SU-DHL-6 (cell line): ENCODE results near the gene SCARF2.
"Not testable (repeated sequence)": the region's sequence is repeated elsewhere in the genome, so short reads cannot be mapped to it uniquely, and the experiment has no call there.

Source experiments
- H2AFZ ChIP-seq: fragments of 200-600 bp; sonication (generic); 2 replicates; pipeline ENCODE4 v1.6.1; 2014; ENCODE audit warnings: low read depth, mild to moderate bottlenecking, moderate library complexity, mixed read lengths, antibody characterized with exemption, low read length; ENCODE audit not compliant: severe bottlenecking
- H3F3A ChIP-seq: fragments of 200-600 bp; shearing (Covaris generic); 2 replicates; pipeline ENCODE4 v1.6.0; 2016; ENCODE audit warnings: antibody characterized with exemption, mild to moderate bottlenecking; ENCODE audit not compliant: insufficient read depth
- H3K27ac ChIP-seq: fragments of 200-600 bp; sonication (generic); 2 replicates; pipeline ENCODE4 v1.5.1; 2016; ENCODE audit warnings: low read depth, mild to moderate bottlenecking, low read length, moderate library complexity, mixed read lengths
- H3K27me3 ChIP-seq: fragments of 200-600 bp; sonication (generic), shearing (Covaris generic); 2 replicates; pipeline ENCODE4 v1.6.0; 2014; ENCODE audit warnings: mild to moderate bottlenecking, low read length
- H3K36me3 ChIP-seq: fragments of 200-600 bp; sonication (generic); 2 replicates; pipeline ENCODE4 v1.6.1; 2014; ENCODE audit warnings: mild to moderate bottlenecking, low read length, mixed read lengths
- H3K4me2 ChIP-seq: fragments of 300-600, 200-600 bp; shearing (Covaris generic), sonication (generic); 2 replicates; pipeline ENCODE4 v1.6.0; 2014; ENCODE audit warnings: low read length, low read depth, mild to moderate bottlenecking; ENCODE audit not compliant: poor library complexity, severe bottlenecking
- H3K4me3 ChIP-seq: fragments of 200-600 bp; sonication (generic); 2 replicates; pipeline ENCODE4 v1.5.1; 2014; ENCODE audit warnings: antibody characterized with exemption, low read length, mild to moderate bottlenecking, mixed read lengths; ENCODE audit not compliant: insufficient read depth, poor library complexity, severe bottlenecking
- H3K79me2 ChIP-seq: fragments of 200-600 bp; sonication (generic); 2 replicates; pipeline ENCODE4 v1.6.1; 2014; ENCODE audit warnings: mild to moderate bottlenecking, low read length, moderate library complexity; ENCODE audit not compliant: insufficient read depth
- H3K9ac ChIP-seq: fragments of 200-600 bp; sonication (generic); 2 replicates; pipeline ENCODE4 v1.7.0; 2014; ENCODE audit warnings: mild to moderate bottlenecking, low read length
- H3K9me2 ChIP-seq: fragments of 200-600 bp; sonication (generic); replicated peaks from 2 replicates; pipeline ENCODE4 v1.6.1; 2014; ENCODE audit warnings: low read length; ENCODE audit not compliant: insufficient read depth
- H3K9me3 ChIP-seq: fragments of 200-600 bp; sonication (generic); 2 replicates; pipeline ENCODE4 v1.6.1; 2014; ENCODE audit warnings: low read length, mixed read lengths; ENCODE audit not compliant: insufficient read depth
- H4K20me1 ChIP-seq: fragments of 200-600 bp; sonication (generic); 2 replicates; pipeline ENCODE4 v1.6.1; 2014; ENCODE audit warnings: low read depth, mild to moderate bottlenecking, antibody characterized with exemption, low read length, moderate library complexity, mixed read lengths
- EZH2phosphoT487 ChIP-seq: fragments of 200-600 bp; sonication (generic), shearing (Covaris generic); conservative IDR thresholded peaks from 2 replicates; pipeline ENCODE4 v1.6.1; 2018; ENCODE audit warnings: mild to moderate bottlenecking, antibody characterized with exemption, low read length, moderate library complexity, mixed read lengths
- TF ChIP-seq, protein P1 (sequence below): fragments of 200-600 bp; sonication (generic); IDR thresholded peaks from one replicate; pipeline ENCODE4 v1.5.1; 2017; ENCODE audit warnings: antibody characterized with exemption, mild to moderate bottlenecking, low read length, moderate library complexity; ENCODE audit not compliant: insufficient read depth, poor library complexity, severe bottlenecking

The SCARF2 gene

DNA sequence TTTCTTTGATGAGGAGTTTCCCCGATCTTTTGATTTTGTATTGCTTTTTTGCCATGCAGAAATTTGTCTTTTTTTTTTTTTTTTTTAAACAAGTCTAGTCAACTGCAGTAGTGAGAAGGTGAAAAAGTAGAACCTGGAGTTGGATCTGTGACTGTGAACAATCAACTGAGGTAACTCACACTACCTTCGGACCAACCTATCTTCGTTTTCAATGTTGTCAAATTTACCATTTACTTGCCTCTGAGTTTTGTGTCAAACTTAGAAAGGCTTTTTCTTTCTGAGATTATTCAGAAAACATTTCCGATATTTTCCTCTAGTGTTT is 37.5 kb upstream of the SCARF2 start:
- no peaks in the 10 kb centered on the region for H3K9me3 ChIP-seq
- H3K4me2 ChIP-seq = no peak overlapping the region
- H3K27me3 ChIP-seq = no peaks in the 10 kb centered on the region
- no peaks in the 10 kb centered on the region for H3K36me3 ChIP-seq
- H3K9me2 ChIP-seq = no peaks in the 10 kb centered on the region
- no peak for TF ChIP-seq EZH2phosphoT487
- TF ChIP-seq, protein P1, sequence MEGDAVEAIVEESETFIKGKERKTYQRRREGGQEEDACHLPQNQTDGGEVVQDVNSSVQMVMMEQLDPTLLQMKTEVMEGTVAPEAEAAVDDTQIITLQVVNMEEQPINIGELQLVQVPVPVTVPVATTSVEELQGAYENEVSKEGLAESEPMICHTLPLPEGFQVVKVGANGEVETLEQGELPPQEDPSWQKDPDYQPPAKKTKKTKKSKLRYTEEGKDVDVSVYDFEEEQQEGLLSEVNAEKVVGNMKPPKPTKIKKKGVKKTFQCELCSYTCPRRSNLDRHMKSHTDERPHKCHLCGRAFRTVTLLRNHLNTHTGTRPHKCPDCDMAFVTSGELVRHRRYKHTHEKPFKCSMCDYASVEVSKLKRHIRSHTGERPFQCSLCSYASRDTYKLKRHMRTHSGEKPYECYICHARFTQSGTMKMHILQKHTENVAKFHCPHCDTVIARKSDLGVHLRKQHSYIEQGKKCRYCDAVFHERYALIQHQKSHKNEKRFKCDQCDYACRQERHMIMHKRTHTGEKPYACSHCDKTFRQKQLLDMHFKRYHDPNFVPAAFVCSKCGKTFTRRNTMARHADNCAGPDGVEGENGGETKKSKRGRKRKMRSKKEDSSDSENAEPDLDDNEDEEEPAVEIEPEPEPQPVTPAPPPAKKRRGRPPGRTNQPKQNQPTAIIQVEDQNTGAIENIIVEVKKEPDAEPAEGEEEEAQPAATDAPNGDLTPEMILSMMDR = no peak
- no peaks in the 10 kb centered on the region for H4K20me1 ChIP-seq
- no peak overlapping the region for H3K27ac ChIP-seq
- no peak overlapping the region for H2AFZ ChIP-seq
- no peaks in the 10 kb centered on the region for H3K79me2 ChIP-seq
- H3K4me3 ChIP-seq = no peak overlapping the region
- H3K9ac ChIP-seq = no peak overlapping the region
- H3F3A ChIP-seq = no peaks in the 10 kb centered on the region

DNA sequence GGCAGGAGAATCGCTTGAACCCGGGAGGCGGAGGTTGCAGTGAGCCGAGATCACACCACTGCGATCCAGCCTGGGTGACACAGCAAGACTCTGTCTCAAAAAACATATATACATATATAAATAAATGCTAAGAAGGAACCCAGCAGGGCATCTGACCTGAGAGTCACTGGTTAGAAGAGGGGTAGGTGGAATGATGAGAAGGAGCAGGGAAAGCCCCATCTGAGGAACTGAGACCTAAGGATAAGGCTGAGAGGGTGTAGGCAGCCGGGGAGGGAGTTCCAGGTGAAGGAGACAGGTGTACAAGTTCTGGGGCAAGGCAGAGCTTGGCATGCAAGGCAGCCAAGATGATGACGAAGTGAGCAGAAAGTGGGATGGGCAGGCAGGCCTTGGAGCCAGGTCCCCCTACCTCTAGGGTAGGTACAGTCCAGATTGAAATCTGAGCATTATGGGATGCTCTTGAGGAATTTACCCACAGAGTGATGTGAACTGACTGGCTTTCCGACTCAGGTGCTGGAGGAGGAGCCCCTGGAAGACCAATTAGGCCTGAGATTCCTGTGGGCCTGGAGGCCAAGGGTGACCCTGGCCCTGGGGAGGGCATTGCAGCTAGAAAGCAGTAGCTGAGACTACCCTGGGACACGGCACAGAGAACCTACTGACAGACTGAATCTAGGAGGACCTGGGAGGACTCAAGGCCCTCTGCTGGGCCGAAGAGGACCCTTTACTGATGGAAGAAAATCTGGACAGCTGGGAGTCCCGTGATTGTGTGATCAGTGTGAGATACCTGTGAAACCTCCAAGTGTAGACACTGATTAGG is 35.2 kb upstream of the SCARF2 start:
- Histone ChIP-seq H3K9ac (no peak overlapping the region), H3F3A (no peaks in the 10 kb centered on the region), H2AFZ (no peak overlapping the region), H3K79me2 (no peaks in the 10 kb centered on the region), H3K4me3 (no peak overlapping the region), H4K20me1 (no peaks in the 10 kb centered on the region), H3K36me3 (no peaks in the 10 kb centered on the region), H3K27me3 (no peaks in the 10 kb centered on the region), H3K27ac (no peak overlapping the region), H3K9me3 (no peaks in the 10 kb centered on the region), H3K4me2 (no peak overlapping the region), H3K9me2 (no peaks in the 10 kb centered on the region)
- TF ChIP-seq, protein P1 = no peak
- TF ChIP-seq EZH2phosphoT487 = no peak

DNA sequence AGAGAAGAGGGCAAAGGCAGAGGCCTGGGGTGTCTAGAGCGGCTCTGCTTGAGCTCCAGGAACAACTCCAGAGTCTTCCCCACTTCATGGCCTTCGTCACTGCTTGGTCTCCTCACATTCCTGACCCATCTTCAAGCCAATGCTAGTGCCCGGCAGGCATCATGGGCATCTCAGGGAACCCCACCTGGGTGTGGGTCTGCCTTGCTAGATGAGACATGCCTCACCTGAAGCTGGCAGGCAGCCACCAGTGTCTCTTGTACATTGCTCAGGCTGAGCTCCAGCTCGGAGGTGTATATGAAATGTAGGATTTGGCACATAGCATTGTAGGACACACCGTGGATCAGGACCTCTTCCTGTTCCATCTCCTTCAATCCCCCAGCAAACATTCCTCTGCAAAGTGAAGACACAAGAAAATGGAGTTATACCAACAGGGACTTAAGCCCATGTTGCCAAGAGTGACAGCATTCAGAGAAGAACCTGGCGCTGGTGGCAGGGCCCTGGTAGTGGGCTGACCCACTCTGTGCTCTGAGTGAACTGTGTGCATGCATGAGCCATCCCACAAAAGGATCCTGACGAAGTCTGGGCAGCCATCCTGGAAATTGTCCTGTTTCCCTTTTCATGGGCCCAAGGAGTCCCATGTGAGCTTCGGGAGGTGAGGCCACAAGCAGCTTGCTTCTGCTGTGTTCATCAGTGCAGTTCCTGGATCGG is 33.7 kb upstream of the SCARF2 start:
- Histone ChIP-seq H3K27ac (no peak overlapping the region), H3K9me2 (no peaks in the 10 kb centered on the region), H3K27me3 (no peaks in the 10 kb centered on the region), H3K36me3 (no peaks in the 10 kb centered on the region), H3K9ac (no peak overlapping the region), H3K9me3 (no peaks in the 10 kb centered on the region), H2AFZ (no peak overlapping the region), H3K79me2 (no peaks in the 10 kb centered on the region), H3F3A (no peaks in the 10 kb centered on the region), H4K20me1 (no peaks in the 10 kb centered on the region), H3K4me2 (no peak overlapping the region), H3K4me3 (no peak overlapping the region)
- no peak for TF ChIP-seq EZH2phosphoT487
- TF ChIP-seq, protein P1 = no peak

DNA sequence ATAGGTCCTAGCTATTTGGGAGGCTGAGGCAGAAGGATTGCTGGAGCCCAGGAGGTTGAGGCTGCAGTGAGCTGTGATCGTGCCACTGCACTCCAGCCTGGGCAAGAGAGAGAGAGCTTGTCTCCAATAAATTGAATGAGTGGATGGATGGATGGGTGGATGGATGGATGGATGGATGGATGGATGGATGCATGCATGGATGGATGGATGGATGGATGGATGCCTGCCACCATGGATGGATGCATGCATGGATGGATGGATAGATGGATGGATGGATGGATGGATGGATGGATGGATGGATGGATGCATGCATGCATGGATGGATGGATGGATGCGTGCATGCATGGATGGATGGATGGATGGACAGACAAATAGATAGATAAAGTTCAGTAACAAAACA is 32.9 kb upstream of the SCARF2 start:
- not testable (repeated sequence) for H3K9me3 ChIP-seq, H3K27me3 ChIP-seq, H3F3A ChIP-seq, H4K20me1 ChIP-seq, H3K36me3 ChIP-seq, H3K9ac ChIP-seq, H3K27ac ChIP-seq, H2AFZ ChIP-seq, H3K4me3 ChIP-seq, H3K4me2 ChIP-seq, H3K9me2 ChIP-seq, H3K79me2 ChIP-seq
